ENCODE results near the gene SNAPC4.

GRCh38 chr9:136387217-136387616, 12.8 kb downstream of the SNAPC4 start:
- no peak for TF ChIP-seq REST (IDR thresholded peaks at IDR 0.05; ENCODE audit: low read depth, low read length)
- TF ChIP-seq CTCF (IDR thresholded peaks at IDR 0.05): no peak
- TF ChIP-seq GABPA (IDR thresholded peaks at IDR 0.05; ENCODE audit: low read depth): no peak
